Activated CD4-positive, alpha-beta T cell treated with anti-CD3 and anti-CD28 coated beads, Interleukin-2, amount 50 U/mL, for 1 hour (primary cell): Measurements from ENCODE around the gene GLTP.
"Not testable (repeated sequence)": the region's sequence is repeated elsewhere in the genome, so short reads cannot be mapped to it uniquely, and the experiment has no call there.

ENCODE experiments used
- DNase-seq: peaks from one replicate; pipeline ENCODE4 v3.0.0-alpha.2; 2020

The GLTP gene

DNA sequence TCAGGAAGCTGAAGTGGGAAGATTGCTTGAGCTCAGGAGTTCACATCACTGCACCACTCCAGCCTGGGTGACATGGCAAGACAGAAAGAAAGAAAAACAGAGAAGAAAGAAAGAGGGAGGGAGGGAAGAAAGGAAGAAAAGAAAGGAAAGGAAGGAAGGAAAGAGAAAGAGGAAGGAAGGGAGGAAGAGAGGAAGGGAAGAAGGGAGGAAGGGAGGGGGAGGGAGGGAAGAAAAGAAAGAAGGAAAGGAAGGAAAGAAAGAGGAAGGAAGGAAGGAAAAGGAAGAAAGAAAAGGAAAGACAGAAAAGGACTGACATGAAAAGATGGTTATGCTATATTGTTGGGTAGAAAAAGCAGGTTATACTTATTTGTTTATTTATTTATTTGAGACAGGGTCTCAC is 3.9 kb downstream of the GLTP start:
- no peak for DNase-seq

DNA sequence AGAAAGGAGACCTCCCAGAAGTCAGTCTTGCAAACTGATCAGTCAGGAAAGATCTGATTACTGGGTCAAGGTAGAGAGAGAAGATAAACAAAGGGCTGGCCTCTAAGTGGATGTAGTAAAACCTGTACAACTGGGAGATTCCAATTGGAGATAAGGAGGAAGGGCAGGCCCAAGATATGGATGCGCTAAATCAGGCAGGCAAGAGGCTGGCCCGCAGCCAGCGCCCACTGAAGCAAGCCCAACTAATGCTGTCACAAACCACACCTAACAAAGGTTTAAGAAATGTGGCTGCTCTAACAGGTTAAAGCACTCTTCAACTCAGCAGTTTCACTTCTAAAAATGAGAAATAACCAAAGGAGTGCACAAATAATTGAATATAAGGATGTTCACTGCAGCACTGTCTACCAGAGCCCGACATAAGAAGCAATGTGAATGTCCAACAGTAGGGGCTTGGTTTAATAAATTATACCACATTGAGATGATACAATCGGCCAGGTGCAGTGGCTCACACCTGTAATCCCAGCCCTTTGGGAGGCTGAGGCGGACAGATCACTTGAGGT is 4.7 kb downstream of the GLTP start:
- no peak for DNase-seq

DNA sequence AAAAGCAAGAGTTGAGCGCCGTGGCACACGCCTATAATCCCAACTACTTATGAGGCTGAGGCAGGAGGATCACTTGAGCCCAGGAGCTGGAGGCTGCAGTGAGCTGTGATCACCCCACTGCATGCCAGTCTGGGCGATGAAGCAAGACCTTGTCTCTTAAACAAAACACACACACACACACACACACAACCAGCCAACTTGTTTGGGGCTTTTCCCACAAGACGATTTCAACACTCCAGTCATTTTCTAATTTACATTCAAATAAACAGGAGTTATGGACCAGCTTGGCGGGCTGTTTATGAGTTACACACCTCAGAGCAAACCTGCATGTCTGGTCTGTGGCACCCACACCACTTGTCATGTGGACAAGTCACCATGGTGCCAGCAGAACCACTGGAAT is 6.7 kb downstream of the GLTP start:
- no peak for DNase-seq

DNA sequence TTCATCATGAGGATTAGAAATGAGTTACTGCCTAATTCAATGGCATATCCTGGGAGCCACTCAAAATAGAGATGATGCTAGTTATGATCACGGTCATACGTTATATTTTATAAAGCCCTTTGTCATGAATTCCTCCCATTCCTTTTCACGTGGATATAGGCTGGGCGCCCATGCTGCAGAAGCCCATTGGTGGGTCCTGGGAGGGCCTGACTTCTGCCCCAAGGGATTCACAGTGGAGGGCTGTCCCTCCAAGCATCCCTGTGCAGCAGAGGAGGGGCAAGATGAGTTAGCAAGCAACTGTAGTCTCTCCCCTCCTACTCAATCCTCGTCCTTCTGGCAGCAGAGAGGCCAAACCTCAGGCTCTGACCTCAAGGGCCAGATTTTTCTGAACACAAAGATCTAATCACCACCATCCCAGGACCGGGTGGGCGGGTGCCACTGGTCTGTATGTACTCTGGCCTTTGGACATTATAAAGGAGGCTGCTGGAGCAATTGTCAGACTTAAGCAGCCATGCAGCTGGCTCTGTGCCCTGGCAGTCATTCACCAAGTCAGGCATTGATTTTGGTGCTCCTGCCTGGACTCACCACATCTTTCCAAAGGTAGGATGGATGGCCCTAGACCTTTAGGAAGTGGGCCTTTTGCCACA is 8.6 kb downstream of the GLTP start:
- DNase-seq, result no peak

DNA sequence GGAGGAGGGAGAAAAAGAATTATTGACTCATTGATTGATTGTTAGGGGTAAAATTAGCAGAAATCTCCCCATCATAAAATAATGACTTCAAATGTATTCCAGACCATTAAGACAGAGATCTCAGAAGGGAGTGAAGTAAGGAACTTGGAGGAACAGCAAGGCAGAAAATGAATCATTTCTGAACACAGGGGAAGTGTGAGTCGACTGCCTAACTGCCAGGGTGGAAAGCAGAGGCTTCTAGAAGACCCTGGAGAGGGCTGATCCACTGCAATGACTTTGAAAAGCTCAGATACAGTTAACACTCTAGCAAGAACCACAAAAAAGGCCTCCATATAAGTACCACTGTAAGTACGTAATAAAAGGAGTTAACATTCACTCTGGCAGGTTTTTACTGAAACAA is 9.7 kb downstream of the GLTP start:
- no peak for DNase-seq

DNA sequence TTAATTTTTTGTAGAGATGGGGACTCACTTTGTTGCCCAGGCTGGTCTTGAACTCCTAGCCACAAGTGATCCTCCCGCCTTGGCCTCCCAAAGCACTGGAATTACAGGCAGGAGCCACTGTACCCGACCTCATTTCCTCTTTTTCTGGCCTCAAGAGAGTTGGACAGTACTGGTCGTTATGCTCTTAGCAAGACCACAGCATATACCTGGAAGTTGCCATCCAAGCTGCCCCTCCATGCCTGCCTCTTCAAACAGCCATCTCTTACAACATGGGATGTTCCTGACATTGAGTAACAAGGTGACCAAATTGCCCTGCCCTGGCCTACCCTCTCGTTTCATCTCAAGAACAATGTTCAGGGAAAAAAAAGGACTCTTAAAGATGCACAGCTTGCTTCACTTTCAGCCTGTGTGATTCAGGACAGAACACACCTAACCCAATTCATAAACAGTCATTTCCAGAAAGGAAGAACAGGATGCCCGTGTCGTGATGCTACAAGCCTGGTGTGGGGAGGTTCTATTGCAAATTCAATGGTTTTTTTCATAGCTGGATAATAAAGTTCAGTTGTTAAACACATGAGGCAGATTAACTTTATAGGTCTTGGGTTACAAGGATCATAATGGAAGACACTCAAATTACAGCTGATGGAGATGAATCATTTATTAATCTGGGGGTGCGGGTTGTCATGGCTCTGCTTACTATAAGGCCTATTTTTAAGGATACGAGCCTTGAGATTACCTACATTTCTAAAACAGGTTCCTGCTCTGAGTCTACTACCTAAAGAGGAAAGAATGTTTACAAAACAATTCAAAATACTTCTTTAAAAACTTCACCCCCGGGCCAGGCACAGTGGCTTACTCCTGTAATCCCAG is 11.9 kb downstream of the GLTP start:
- DNase-seq, result no peak

DNA sequence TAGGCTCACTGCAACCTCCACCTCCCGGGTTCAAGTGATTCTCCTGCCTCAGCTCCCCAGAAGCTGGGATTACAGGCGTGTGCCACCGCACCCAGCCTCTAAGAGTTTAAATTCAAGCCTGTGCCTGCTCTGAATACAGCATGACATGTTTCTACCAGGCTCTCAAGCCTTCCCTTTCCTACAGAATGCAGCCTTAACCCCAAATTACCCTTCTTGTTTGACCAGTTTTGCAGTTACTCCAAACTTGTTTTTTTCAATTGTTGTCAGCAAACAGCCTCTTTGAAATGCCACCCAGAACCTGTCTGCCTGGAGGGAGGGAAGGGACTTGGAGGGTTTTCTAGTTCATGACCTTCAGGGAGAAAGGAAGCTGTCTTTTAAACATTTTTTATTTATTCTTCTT is 15.4 kb downstream of the GLTP start:
- no peak for DNase-seq

DNA sequence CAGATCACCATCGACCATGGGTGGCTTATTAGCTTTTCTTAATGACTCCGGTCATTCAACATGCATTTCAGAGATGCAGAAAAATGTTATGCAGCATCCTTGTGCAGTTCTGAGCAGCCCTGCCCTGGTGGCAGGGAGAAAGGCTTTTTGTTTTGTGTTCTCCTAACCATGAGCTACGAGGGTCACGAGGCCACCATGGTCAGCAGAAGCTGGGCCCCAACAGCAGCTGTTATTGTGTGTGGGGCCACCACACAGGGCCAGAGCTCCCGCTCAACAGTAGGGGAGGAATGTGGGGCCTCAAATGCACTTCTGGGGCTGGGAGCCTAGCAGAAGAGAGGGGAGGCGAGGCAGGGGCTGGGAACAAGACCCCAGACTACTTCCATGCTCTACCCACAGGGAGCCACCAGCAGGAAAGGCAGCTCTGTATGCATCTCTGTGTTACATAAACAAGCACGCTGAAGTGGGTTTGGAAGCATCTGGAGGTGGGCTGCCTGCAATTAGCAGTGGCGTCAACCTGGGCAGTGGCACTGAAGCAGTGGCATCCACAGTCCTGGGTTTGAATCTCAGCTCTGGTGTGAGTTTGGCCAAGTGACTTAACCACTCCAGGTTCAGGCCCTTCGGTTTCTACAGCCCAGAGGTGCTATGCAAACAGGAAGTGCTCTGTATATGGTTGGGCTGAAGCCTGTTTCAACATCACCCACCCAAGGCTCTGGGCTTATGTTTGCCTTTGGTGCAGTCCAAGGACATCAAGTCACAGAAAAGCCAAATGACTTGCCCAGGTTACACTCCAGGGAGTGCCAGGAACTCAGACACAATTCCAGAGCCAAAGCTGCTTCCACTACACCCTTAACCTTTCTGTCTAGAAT is 16.3 kb downstream of the GLTP start:
- no peak for DNase-seq

DNA sequence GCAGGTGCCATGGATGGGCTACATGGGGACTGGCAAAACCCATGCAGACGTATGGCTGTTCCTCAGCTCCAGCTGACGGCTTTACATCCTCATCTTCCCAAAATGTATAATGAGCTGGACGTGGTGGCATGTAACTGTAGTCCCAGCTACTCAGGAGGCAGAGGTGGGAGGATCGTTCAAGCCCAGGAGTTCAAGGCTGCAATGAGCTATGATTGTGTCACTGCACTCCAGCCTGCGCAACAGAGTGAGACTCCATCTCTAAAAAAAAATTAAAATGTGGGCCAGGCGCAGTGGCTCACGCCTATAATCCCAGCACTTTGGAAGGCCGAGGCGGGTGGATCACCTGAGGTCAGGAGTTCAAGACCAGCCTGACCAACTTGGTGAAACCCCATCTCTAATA is 17.9 kb downstream of the GLTP start:
- not testable (repeated sequence) for DNase-seq

DNA sequence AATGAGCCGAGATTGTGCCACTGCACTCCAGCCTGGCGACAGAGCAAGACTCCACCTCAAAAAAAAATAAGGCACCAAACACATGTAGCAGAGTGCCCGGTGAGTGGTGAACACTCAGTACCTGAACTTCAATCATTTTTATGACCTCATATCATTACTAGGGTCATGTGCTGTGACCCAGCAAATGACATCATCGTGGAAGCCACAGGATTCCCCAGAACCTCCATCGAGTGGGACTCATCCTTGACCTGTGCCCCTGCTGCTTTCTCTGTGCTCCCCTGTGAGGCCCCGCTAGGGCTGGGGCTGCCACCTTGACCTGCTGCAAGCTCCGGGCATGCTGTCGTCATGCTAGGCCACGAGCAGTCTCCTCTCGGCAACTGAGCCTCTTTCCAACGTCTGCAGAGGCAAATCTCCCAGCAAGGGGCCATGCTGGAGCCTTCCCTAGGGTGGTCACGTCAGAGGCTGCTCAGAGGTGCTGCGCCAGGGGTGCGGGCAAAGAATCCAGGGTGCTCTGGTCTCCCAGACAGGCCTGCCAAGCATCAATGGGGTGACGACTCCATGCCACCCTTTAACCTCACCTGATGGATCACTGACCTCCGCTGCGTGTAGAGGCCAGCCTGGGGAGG is 18.5 kb downstream of the GLTP start:
- no peak for DNase-seq

DNA sequence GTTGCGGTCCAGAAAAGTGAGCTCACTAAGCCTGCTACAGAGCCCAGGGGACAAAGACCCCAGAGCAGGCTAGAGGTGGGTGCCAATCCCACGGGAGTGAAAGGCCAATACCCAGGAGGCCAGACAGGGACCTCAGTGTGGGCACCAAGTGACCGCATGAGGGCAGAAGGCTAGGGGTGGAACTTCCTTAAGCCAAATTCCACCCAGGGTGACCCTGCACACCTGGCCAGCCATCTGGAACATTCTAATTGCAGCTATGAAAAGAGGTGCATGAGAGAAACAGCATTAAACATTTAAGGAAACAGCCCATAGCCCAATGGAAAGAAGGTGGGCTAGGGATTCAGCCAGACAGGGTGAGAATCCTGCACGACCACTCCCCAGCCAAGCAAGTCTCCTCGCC is 19.4 kb downstream of the GLTP start:
- DNase-seq, result no peak

DNA sequence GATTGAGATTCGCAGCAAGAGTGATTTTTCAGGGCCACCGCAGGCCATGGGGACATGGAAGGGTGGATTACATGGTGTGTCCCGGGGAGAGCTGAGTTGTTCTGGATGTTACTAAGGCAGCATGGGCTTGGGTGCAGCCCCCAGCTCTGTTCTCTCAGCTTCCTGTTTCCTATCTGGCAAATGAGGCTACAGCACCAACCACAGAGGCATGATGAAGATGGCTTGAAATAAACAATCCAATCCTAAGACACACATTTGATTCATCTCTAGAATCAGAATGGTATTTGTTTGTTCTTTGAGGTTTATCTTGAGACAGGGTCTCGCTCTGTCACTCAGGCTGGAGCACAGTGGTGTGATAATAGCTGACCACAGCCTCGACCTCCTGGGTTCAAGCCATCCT is 21.6 kb downstream of the GLTP start:
- DNase-seq, result no peak

DNA sequence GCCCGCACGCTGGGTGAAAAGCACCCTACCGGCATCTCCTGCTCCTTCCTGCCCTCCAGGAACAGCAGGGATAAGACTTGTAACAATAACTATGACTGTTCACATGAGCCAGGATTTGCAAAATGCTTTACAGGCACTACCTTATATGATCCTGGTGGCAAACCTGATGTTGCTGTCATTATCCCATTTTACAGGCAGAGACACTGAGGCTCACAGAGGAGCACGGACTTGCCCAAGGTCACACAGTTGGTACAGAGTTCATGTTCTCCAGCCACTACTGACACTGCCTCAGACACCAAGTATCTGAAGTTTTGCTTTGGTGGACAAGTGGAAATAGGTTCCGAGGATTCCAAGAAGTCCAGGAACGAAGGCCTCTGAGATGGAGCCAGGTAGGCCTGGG is 22.6 kb downstream of the GLTP start:
- DNase-seq, result no peak

DNA sequence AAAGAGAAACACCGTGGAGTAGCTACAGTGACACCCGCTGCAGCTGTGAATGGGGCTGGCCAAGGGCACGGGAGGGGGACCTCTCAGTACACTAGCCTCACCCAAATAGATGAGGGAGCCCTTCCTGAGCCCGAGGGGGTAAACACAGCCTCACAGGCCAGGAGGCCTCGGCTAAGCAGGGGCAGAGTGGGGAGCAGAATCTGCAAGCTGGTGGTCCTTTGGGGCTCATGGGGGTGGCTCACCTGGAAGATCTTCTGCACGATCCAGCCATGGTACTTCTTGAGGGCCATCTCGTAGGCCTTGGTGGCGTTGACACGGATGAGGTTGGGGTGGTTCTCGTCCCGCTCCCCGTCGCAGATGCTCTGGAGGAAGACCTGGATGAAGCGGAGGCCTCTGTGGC is 25.0 kb downstream of the GLTP start:
- no peak for DNase-seq

DNA sequence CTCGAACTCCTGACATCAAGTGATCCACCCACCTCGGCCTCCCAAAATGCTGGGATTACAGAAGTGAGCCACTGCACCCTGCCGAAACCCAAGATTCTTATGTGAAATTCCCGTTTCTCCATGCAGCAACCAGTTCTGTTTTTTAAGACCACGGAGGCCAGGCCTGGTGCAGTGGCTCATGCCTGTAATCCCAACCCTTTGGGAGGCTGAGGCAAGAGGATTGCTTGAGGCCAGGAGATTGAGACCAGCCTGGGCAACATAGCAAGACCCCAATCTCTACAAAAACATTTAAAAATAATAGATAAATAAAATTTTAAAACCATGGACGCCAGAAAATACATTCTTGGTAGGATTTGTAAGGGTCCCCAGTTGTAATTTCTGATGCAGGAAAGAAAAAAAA is 29.8 kb downstream of the GLTP start:
- DNase-seq, result not testable (repeated sequence)

DNA sequence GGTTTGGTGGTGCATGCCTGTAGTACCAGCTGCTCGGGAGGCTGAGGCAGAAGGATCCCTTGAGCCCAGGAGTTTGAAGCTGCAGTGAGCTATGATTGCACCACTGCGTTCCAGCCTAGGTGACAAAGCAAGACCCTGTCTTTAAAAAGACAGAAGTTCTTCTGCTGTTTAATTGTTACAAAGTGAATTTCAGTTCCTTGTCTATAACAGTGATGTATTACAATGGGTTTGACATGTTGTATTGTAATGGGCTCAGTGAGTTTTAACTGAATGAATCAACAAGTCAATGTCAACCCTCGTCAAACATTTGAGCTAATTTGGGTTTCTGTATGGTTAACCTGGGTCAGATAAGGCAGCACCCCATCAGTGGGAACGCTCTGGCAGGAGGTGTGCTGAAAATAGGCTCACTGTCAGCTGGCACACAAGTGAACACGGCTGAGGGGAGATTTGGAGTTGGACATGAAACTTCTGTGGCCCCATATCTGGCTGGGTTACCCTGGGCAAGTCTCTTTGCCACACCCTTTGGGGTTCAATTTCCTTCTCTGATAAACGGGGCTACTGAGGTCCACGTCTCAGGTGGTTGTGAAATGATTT is 33.1 kb downstream of the GLTP start:
- DNase-seq, result no peak

DNA sequence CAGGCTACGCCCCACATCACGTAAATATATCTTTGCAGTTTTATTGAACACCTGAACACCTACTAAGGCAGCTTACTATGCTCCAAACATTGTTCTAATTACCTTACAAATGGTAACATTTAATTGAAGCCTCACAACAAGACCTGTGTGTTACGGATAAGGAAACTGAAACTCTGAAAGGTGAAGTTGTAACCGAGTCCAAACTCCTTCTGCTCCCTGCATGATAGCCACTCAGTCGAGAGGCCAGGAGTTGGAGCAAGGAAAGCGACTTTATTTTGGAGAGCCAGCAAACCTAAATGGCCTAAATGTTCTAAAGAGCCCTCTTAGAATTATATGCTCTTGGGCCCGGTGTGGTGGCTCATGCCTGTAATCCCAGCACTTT is 34.5 kb downstream of the GLTP start:
- DNase-seq, result no peak

DNA sequence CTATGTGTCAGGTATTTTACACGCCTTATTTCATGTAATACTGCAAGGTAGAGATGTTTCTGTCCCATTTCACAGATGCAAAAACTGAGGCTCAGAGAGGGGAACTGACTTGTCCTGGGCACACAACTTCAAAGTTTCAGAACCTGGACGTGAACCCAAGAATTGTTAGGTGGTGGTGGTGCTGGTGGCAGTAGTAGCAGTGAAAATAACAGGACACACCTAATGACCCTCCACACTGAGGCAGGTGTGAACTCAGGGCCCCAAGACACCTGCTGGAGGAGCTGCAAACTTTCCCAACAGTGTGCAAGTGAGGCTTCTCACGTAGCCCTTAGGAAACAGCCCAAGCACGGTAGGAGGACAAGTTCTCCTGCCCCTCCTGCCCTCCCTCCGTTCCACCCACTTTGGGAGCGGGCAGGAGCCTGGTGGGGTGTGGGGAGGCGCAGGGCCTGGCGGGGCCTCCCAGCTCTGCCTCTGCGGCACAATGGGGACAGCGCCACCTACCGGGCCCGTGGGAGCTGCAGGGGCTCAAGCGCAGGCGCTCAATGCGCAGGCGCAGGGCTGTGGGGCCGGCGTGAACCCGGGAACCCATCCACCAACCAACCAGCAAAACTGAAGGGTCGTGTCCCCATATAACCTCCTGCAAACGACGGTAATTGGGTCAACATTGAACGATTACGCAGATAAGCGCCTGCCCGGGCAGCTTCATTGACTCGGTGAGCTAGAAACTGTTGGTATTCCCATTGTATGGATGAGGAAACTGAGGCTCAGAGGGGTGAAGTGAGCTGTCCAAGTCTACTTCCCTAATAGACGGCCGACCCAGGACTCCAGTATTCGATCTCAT is 35.1 kb downstream of the GLTP start:
- peak; percentile 89 for DNase-seq

DNA sequence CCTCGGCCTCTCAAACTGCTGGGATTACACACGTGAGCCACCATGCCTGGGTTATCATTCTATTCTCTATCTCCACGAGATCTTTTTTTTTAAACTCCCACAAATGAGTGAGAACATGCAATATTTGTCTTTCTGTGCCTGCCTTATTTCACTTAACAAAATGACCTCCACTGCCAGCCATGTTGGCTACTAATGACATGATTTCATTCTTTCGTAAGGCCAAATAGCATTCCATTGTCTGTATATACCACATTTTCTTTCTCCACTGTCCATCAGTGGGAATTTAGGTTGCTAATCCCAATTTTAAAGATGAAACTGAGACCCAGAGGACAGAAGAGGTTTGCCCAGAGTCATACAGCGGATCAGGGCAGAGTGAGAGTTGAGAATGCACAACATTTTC is 36.2 kb downstream of the GLTP start:
- no peak for DNase-seq

DNA sequence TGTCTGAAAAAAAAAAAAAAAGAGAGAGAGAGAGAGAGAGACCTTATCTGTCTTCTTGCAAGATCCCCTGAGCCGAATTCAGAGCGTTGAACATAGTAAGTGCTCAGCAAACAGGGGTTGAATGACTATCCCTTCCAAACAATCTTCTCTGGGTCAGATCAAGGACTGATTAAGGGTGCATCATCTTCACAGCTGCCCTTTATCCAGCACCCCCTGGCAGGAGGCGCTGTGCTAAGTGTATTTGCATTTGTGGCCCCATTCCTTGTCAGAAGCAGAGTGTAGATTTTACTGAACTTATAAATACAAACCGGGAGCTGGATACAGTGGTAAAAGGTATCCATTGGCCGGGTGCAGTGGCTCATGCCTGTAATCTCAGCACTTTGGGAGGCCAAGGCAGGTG is 38.3 kb downstream of the GLTP start:
- DNase-seq, result no peak

DNA sequence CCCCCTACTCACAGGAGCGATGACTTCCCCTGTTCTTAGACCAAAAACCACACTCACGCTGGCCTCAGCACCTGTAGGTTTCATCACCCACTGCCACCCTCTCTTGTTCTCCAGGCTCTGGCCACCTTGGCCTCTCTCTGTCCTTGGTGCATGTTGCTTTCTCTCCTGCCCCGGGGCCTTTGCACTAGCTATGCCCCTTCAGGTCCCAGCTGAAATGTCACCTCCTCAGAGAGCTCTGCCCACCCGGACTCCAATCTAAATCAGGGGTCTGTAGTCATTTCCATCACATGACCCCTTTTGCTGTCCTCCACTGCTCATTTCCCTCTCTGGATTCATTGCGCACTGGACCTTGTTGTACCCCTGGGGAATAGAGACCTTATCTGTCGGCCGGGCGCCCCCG is 39.0 kb downstream of the GLTP start:
- no peak for DNase-seq
